Endothelial cell (in vitro differentiated cells): ENCODE measurements around the gene NAV2. TPM values are rescaled to one million over a fixed set of nuclear protein-coding genes. Genes with fewer than 3 reads are reported as not detected.

ENCODE experiments used
- DNase-seq: peaks from one replicate; pipeline ENCODE4 v3.0.0; 2021; ENCODE audit warnings: low spot score
- H3K27ac Mint-ChIP-seq: one replicate; pipeline ENCODE4 v1.8.0; 2021; ENCODE audit warnings: mixed read lengths, inconsistent platforms; ENCODE audit not compliant: unreplicated experiment
- H3K27me3 Mint-ChIP-seq: one replicate; pipeline ENCODE4 v1.8.0; 2021; ENCODE audit warnings: mild to moderate bottlenecking, moderate library complexity, mixed read lengths, inconsistent platforms; ENCODE audit not compliant: unreplicated experiment
- H3K36me3 Mint-ChIP-seq: one replicate; pipeline ENCODE4 v1.8.0; 2021; ENCODE audit warnings: mild to moderate bottlenecking, low read depth, mixed read lengths, inconsistent platforms; ENCODE audit not compliant: unreplicated experiment
- H3K4me1 Mint-ChIP-seq: one replicate; pipeline ENCODE4 v1.8.0; 2021; ENCODE audit warnings: mild to moderate bottlenecking, mixed read lengths, inconsistent platforms; ENCODE audit not compliant: unreplicated experiment
- H3K4me3 Mint-ChIP-seq: one replicate; pipeline ENCODE4 v1.8.0; 2021; ENCODE audit warnings: mild to moderate bottlenecking, mixed read lengths, inconsistent platforms; ENCODE audit not compliant: unreplicated experiment
- H3K9me3 Mint-ChIP-seq: one replicate; pipeline ENCODE4 v1.8.0; 2021; ENCODE audit warnings: mixed read lengths, inconsistent platforms; ENCODE audit not compliant: unreplicated experiment
- CTCF ChIP-seq: fragments of 200-600 bp; sonication (generic); IDR thresholded peaks from one replicate; pipeline ENCODE4 v1.5.0; 2021; ENCODE audit warnings: antibody characterized with exemption; ENCODE audit not compliant: unreplicated experiment
- total RNA-seq: library from RNA; stranded (reverse); fragmentation: NEBNext Ultra II Directional; extraction: Animal tissue kit (Norgen Biotek cat#: 25700); gene quantifications from one replicate; pipeline ENCODE4 v1.2.1, GENCODE V29; 2021; ENCODE audit not compliant: unreplicated experiment

Gene NAV2
- total RNA-seq, 1 donor from 2014 or later, result 15.6 TPM

GRCh38 chr11:19705936-19706335 lies 6.7 kb upstream of the NAV2 start:
- Mint-ChIP-seq H3K27me3 (no peaks in the 10 kb centered on the region), H3K9me3 (no peaks in the 10 kb centered on the region), H3K4me3 (no peak overlapping the region), H3K27ac (no peak overlapping the region), H3K4me1 (peaks cover 3% of the 10 kb centered on the region), H3K36me3 (no peaks in the 10 kb centered on the region)
- no peak for DNase-seq
- TF ChIP-seq CTCF, result no peak

GRCh38 chr11:19711911-19712280 lies 741 bp upstream of the NAV2 start:
- Mint-ChIP-seq H3K27ac (peak overlapping the region; percentile 81), H3K4me1 (peaks cover 16% of the 10 kb centered on the region), H3K9me3 (no peaks in the 10 kb centered on the region), H3K36me3 (peaks cover 3% of the 10 kb centered on the region), H3K4me3 (peak overlapping the region; percentile 82), H3K27me3 (peaks cover 28% of the 10 kb centered on the region)
- DNase-seq, result no peak
- no peak for TF ChIP-seq CTCF

GRCh38 chr11:19713196-19714021 lies 772 bp downstream of the NAV2 start:
- no peak overlapping the region for H3K27ac Mint-ChIP-seq
- H3K4me3 Mint-ChIP-seq, result peak overlapping the region; percentile 89
- DNase-seq, result peak; percentile 11
- no peak for TF ChIP-seq CTCF
- no peaks in the 10 kb centered on the region for H3K9me3 Mint-ChIP-seq
- H3K36me3 Mint-ChIP-seq, result peaks cover 3% of the 10 kb centered on the region
- H3K4me1 Mint-ChIP-seq, result peaks cover 16% of the 10 kb centered on the region
- peaks cover 28% of the 10 kb centered on the region for H3K27me3 Mint-ChIP-seq

- Mint-ChIP-seq H3K36me3 (peaks cover 3% of the 10 kb centered on the region), H3K27ac (no peak overlapping the region), H3K4me1 (peaks cover 16% of the 10 kb centered on the region), H3K9me3 (no peaks in the 10 kb centered on the region), H3K4me3 (peak overlapping the region; percentile 71), H3K27me3 (peaks cover 28% of the 10 kb centered on the region)
- TF ChIP-seq CTCF, result no peak
- no peak for DNase-seq
Observed at GRCh38 chr11:19714022-19714386, 1.4 kb downstream of the NAV2 start.
